ENCODE results near the gene GNAI3.

GNAI3 gene

DNA sequence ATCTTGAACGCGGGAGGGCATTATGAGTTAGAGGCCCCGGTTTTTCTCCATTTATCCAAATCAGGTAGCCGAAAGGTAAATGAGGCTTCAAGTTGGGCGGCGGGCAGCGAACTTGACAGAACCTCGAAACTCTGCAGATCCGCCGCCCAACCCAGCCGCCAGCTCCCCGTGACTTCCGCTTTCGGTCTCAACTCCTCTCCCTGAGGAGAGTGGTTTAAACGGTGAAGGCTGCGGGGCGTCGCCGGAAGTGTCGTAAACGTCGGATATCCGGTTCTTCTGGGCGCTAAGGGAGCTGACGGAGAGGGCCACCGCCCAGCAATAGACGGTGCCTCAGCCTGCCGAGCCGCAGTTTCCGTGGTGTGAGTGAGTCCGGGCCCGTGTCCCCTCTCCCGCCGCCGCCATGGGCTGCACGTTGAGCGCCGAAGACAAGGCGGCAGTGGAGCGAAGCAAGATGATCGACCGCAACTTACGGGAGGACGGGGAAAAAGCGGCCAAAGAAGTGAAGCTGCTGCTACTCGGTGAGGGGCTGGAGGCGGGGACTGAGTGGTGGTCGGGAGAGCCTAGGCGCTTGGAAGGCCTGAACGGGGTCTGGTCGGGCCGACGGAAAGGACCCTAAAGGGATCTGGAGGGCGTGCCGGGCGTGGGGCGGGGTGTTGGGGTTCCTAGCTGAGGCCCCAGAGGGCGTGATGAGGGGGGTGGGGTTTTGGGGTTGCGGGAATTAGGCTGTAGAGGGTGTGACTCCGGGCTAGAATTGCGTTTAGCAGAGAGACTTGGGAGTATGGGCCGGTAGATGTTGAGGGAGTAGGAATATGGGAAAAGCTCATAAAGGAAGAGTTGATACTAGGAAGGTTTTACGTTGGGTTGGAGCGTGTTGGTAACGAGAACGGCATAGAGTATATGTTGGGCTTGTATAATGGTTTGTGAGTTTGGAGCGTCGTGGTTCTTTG is at the start of gene GNAI3:
Gene GNAI3, plus strand, starts transcription at position 295 of the 947 bp plus-strand sequence. Its CDS starts 106 bp downstream, at position 401.
- DNase-seq (ENCODE audit: low spot score): peak; percentile 95

DNA sequence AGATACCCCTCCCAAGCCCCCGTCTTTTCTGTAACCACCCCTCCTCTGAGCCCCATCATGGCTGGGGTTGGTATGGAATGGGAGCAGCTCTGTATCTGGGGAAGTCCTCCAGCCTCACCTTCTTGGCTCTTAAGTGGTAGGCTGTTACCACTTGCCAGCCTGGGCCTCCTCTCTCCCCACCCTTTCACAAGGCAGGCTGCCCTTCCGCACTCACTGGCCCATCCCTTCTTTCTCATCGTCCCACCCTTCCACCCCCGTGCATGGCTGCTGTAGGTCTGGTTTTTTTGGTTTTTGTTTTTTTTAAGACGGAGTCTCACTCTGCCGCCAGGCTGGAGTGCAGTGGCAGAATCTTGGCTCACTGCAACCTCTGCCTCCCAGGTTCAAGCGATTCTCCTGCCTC is 49.3 kb upstream of the GNAI3 start:
- DNase-seq (ENCODE audit: low spot score): no peak

DNA sequence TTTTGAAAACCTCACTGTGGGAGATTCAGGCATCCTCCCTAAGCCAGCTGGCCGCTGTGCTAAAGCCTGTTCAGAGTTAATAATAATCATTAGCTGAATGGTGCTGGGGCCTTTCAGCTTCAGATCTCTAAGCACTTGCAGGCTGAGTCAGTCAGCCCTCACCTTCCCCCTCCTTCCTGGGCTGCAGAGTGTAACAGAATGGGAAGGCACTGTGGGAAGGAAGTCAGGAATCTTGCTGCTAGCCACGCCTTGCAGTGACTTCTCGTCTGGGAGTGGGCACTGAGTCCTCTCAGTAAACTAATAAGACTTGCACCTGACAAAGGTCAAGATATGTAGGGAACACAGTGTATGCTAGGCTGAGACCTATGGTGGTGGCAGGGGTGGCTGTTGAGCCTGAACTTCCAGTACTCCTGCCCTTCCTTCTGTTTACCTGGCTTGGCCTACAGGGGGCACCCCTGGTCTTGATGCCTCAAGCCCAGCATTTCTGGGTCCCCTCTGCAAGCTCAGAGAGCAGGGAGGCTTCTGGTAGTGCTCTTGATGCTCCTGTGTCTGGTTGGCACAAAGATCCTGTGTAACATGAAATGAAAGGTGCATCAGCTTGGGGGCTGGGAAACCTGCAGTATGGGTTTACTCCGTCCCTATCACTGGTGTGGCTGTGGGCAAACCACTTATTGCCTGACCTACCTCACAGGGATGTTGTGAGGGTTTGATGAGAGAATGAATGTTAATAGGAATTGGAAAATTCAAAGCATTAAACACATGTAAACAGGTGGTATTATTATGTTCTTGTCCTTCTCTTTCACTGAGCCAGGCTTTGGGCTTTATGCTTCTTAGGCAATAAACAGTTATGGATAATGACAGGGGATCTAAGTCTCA is 48.5 kb upstream of the GNAI3 start:
- peak; percentile 34 for DNase-seq (ENCODE audit: low spot score)

DNA sequence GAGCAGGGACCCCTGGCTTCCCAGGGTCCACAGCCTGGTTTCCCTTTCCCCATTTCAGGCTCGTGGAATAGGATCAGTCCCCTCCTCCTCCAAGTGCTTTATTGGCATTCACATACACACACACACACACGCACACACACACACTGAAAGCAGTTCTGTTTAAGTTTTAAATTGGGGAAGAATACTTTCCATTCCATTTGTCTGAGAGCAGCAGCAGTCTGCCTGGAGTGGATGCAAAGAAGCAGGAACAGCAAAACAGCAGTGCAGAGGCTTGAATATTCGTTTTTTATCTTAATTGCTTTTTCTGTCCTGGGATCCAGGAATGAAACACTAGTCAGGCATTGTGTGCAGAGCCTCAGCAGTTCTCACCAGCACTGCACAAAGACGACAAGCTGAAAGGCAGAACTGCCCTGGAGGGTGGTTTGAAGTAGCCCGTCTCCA is 47.5 kb upstream of the GNAI3 start:
- peak; percentile 67 for DNase-seq (ENCODE audit: low spot score)

DNA sequence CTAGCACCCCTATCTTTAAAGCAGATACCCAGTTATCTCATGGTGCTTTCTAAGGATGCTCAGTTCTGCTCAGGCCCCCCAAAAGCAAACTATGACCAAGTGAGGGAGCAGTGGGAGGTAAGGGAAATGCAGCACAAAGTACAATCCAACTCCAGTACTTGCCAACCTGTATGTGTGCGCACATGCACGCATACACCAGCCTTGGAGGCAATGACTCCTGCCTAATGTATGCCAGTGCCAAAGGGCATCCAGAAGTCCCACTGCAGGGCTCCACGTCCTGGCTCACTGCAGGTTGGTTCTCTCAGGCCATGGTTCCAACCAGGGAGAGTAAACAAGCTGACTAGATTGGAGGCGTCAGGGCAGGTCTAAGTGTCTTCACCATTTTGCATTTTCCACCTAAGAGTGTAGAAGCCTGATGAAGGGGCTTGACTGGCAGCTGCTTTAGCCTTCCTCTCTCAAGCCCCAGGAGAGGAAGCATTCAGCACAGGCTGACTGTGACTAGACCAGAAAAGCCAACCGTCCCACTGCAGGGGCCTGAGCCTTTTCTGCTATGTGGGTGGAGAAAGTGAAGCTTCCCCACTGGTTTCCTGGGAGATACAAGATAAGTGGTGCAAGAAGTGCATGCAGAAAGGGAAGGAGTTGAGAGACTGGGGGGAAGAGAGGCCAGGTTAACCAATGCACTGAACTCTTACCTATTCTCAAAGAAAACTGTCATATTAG is 46.6 kb upstream of the GNAI3 start:
- no peak for DNase-seq (ENCODE audit: low spot score)

DNA sequence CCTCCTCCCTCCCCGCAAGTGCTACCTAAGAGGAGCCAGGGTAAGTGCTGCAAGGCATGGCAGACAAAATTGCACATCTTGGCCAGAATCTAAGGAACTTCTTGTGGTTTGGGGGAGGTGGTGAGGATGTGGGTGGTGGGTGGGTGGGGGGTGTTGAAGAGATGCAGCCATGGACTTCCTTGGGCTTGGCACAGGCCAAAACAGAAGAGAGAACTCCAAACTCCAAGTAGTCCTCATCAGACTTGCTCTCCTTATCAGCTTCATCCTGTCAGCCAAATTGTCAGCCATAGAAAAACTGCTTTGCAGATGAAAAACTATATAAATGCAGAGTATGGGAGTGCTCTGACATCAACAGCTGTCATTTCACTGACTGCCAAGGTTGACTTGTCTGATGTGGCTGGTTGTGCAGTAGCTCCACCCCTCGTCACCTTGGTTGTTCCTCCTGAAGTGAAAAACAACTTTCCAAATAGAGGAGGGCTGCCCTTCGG is 46.0 kb upstream of the GNAI3 start:
- no peak for DNase-seq (ENCODE audit: low spot score)

DNA sequence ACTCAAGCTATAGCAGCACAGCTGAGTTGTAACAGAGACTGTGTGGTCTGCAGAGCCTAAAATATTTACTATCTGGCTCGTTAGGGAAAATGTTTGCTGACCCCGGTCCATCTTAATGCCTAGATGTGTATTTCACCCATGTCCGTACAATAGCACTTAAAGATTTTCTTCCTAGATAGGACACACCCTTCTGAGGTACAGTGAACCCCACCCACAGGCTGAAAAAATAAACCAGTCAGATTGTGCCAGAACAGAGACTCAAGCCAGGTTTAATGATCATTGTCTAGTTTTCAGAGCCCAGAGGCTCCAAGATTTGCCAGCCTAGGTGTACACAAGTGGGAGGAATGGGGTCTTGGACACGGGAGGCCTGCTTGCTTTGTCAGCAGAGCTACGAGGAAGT is 44.5 kb upstream of the GNAI3 start:
- no peak for DNase-seq (ENCODE audit: low spot score)

DNA sequence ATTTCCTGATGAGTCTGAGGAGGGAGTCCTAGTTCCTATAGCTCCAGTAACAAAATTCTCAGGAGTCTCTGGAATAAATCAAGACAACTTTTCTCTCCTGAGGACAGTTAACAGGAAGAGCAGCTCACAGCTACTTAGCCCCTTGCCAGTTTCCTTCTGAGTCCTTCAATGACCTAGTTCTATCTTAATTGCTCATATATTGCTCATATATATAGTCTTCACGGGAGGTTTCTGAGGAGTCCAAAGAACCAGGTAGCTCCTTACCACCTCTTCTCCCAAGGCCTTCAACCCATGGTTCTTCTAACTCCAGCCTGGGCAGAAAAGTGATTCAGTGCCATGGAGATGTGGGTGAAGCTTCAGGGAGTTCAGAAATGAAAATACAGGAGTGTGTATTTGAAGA is 43.4 kb upstream of the GNAI3 start:
- no peak for DNase-seq (ENCODE audit: low spot score)

DNA sequence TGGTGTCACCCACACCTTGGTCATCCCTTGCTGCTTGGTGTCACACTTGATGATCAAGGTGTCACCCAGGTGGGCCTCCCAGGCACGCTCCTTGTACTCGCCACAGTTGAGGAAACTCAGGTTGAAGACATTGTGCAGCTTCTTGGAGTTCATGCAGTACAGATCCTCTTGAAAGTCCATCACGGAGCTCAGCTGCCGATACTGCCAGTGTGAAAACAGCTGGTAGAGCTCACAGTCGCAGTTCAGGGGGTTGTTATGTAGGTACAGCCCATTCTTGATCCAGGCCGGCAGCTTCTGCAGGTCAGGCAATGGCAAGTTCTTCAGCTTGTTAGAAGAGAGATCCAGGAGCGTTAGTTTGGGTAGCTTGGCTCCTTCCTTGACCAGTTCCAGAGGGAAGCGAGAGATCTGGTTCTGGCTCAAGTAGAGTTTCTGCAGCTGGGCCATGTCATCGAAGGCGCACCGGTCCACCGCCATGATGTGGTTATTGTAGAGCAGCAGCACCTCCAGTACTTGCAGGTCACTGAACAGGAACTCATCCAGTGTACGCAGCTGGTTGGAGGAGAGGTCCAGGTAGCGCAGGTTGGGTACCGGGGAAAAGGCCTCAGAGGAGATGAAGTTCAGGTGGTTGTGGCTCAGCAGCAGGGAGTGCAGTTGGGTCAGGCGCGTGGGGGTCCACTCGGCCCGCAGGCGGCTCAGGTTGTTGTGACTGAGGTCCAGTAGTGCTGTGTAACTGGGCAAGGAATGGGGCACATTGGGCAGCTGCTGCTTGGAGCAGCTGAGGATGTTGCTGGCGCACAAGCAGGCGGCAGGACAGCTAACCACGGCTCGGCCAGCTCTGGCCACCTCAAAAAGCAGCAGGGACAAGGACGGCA is 40.2 kb upstream of the GNAI3 start:
- DNase-seq (ENCODE audit: low spot score): no peak

DNA sequence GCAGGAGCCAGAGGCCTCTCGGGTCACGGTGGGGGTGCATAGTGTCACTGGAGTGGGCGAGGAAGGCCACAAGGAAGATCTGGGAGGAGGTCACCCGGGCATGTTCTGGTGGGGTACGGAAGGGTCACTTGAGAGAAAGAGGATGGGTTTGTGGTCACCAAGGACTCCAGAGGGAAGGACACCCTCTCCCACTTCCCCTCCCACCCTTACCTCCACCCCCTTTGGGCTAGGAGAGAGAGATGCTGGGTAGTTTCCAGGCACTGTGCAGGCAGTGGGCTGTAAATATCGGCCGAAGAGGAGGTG is 39.6 kb upstream of the GNAI3 start:
- DNase-seq (ENCODE audit: low spot score): no peak

DNA sequence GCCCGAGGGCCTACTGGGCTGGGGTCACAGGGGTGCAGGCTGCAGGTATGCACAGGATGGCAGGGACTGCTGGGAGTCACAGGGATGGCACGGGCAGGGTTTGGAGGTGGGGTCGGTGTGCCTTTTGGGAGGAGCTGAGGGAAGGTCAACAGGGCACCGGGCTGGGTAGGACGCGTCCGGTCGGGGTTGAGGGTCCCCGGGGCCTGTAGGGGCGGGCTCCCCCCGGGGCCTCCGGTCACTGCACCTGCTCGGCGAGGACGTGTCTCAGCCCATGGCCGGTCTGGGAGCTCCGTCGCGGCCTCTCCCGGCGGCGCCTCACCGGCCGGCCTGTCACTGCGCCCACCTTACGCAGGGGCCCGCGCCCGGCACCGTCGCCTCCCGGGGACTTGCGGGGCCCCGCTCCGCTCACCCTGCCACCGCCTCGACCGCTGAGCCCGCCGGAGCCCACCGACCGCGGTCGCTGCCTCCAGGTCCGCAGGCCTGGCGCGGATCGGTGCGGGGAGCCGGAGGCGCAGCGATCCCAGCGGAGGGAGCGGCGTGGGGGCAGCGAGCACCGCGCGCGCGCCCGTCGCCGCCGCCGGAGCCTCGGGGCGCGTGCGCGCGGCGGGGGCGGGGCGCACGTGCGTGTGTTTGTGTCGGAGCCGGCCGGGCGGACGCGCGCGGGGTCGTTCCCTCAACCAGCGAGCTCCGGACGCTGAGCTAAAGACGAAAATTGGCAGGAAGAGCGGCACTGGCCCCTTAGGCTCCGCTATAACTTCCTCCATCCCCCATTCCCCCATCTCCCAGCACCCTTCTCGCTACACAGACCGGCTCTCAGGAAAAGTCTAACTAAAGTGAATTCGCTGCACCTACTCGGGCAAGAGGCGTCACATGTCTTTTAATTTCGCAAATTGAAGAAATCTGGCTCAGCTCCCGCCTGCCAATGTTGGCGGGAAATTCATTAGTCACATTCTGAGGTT is 39.0 kb upstream of the GNAI3 start, which contains the start of gene AMIGO1:
Gene AMIGO1, minus strand, starts transcription at position 552 of the 959 bp plus-strand sequence. CDS start 815 bp downstream, outside the sequence.
- peak; percentile 95 for DNase-seq (ENCODE audit: low spot score)

DNA sequence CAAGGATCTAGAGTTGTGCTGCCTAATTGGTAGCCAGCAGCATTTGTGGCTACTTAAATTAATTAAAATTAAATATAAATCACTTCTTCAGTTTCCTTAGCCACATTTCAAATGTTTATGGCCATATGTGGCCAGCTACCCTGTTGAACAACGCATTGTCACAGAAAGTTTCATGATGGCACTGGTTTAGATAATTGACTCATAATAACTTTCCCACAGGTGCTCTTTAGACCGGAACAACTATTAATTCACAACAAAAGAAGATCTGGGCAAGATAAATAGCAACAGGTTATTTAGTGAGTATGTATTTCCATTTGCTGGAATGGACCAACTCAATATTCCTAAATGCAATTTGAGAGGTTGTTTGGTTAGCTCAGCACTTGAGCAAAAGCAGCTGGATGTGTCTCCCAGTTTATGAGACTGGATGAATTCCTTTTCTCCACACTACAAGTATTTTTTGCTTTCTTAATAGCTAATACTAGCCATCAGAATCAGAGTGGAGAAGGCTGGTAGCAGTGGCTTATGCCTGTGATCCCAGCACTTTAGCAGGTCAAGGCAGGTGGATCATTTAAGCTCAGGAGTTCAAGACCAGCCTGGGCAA is 35.2 kb upstream of the GNAI3 start:
- DNase-seq (ENCODE audit: low spot score): no peak

DNA sequence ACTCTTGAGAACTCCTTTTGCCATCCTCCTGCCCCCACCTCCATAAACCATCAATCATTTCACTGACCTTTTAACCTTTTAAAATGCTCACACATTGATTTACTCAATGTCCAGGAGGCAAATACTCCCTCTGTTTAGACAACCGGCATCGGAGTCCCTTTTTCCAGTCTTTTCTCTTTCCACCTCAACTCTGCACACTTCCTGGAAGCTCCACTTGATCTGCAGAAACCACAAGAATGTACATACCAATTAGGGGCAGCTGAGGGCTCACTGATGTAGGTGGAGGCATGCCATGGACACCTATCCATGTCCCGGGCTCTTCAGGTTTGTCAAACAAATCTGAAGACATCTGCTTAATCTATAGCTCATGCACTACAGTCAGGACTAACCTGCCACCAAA is 33.6 kb upstream of the GNAI3 start:
- no peak for DNase-seq (ENCODE audit: low spot score)

DNA sequence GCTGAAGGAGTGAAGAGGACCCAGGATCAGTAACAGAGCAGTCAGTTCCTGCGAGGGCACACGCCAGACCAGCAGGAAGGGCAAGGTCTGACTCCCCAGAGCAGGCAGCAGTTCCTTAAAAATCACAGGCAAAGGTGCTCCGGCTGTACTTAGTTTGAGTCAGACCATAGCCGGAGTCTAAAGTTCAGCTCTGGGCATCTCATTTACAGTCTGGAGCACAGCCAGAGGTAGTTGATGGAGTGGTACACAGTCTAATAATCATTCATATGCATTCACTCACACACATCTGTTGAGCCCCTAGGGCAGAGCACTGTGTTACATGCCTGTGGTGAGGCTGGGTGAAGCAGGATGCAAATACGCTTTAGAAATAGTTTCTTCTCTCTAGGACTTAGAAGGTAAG is 31.5 kb upstream of the GNAI3 start:
- DNase-seq (ENCODE audit: low spot score): no peak

DNA sequence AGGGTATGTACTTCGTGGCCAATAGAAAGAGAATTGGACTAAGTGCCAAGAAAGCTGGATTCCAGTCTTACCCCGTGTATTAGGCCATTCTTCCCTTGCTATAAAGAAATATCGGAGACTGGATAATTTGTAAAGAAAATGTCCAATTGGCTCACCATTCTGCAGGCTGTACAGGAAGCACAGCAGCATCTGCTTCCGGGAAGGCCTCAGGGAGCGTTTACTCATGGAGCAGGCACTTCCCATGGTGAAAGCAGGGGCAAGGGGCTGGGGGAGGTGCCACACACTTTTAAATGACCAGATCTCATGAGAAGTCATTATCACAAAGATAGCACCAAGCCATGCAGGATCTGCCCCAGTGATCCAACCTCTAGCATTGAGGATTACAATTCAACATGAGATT is 31.1 kb upstream of the GNAI3 start:
- no peak for DNase-seq (ENCODE audit: low spot score)

DNA sequence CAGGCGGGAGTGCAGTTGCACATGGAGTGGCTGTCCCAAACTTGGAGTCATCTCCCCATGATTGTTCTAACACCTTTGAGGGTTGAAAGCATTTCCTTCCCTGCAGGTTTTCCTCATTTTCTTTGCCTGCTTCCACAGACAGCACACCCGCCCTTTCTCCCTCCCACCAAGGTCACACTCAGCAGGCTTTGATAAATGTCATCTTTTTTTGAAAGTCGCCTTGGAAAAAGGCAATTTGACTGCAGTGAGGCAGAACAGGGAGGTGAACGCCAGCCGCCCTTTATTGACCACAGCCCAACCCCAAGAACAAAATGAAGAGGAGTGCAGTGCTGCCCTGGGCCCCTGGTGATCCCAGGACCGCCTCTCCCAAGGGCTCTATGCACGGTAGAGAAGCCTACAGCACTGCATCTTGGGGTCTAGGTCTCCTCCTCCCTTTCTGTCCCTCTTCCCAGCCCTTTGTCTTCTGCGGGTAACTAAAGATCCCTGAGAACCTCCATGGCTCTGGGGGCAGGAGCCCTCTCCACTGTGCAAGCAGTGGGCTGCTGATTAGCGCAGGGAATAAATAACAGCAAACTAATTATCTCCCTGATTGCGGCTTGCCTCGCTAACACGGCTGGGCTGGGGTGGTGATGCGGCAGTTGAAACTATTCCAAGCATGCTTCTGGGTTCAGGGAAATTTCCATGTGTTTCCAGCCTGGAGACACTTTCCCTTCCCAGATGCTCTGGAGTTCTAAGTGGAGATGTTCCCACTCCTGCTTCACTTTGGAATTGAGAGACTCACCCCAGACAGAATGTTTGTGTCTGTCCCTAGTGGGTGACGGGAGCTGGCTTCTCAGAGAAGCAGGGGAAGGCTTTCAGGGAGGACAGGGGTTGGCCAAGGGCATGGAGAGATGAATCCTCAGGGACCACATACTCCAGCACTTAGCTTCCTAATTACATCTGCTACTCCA is 27.1 kb upstream of the GNAI3 start:
- DNase-seq (ENCODE audit: low spot score): peak; percentile 52

DNA sequence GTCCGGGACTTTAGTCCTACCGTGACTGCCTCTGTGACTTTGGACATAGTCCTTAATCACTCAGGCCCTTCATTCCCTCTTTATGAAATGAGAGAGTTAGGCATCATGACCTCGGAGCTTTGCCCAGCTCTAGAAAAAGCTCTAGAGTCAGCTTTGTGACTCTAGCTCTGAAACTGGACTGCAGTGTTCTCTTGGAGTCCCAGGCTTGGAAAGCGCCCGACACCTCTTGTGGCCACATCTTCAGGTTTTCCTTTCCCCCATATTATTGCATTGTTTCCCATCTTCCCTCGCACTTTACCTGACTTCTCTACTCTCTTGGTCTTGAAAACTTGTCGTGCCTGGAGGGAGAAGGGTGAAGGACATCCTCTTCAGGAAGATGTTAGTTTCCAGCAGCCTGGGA is 26.4 kb upstream of the GNAI3 start:
- no peak for DNase-seq (ENCODE audit: low spot score)

DNA sequence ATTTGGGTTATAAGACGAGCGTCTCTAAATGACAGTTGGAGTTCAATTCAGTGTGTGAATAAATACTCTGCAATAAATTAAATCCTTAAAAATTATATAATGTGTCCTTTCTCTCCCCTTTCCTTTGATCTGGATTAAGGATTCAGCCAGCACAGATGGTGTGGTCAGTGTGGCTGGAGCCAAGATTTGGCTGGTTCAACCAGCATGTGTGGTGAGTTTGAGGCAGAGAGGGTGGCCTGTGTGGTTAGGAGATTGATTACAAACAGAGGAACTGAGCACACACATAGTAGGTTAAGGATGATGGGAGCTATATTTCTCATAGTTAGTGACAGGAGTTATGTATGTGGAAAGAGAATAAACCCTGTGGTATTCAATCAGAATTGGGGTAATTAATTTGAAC is 24.7 kb upstream of the GNAI3 start:
- no peak for DNase-seq (ENCODE audit: low spot score)

All from GM03348 (cell line).